GM18861 (cell line): ENCODE measurements around the gene SH3BP1.

Experiments
- ATAC-seq: cut with Tn5 transposase; IDR thresholded peaks from one replicate; pipeline ENCODE4 v1.9.1; 2021; ENCODE audit not compliant: unreplicated experiment

SH3BP1 gene

GRCh38 chr22:37658133-37659065 is 18.9 kb downstream of the SH3BP1 start, which contains the start of gene PDXP:
Gene PDXP, plus strand, starts transcription at chr22:37658723. Its CDS starts 60 bp downstream, at chr22:37658783.
- ATAC-seq = peak; percentile 70

GRCh38 chr22:37659066-37659896 is 19.8 kb downstream of the SH3BP1 start:
- peak; percentile 3 for ATAC-seq

GRCh38 chr22:37659897-37660708 is 20.6 kb downstream of the SH3BP1 start:
- no peak for ATAC-seq

- no peak for ATAC-seq
Measured at GRCh38 chr22:37660709-37661045, 21.2 kb downstream of the SH3BP1 start.

- no peak for ATAC-seq
Measured at GRCh38 chr22:37661160-37661924, 21.9 kb downstream of the SH3BP1 start.

- no peak for ATAC-seq
Measured at GRCh38 chr22:37662039-37662438, 22.6 kb downstream of the SH3BP1 start.

- ATAC-seq = no peak
Measured at GRCh38 chr22:37663521-37664140, 24.2 kb downstream of the SH3BP1 start.

- no peak for ATAC-seq
Measured at GRCh38 chr22:37664249-37665101, 25.0 kb downstream of the SH3BP1 start.

GRCh38 chr22:37665487-37665886 is 26.0 kb downstream of the SH3BP1 start:
- ATAC-seq = no peak

GRCh38 chr22:37669586-37669985 is 30.1 kb downstream of the SH3BP1 start:
- no peak for ATAC-seq

- no peak for ATAC-seq
Measured at GRCh38 chr22:37672206-37672919, 32.9 kb downstream of the SH3BP1 start.

- no peak for ATAC-seq
Measured at GRCh38 chr22:37672920-37673455, 33.5 kb downstream of the SH3BP1 start.

GRCh38 chr22:37674248-37674647 is 34.8 kb downstream of the SH3BP1 start:
- ATAC-seq = no peak

GRCh38 chr22:37674951-37675929 is 35.8 kb downstream of the SH3BP1 start, which contains the start of gene LGALS1:
Gene LGALS1, plus strand, starts transcription at chr22:37675636. Its CDS starts 67 bp downstream, at chr22:37675703.
- ATAC-seq = peak; percentile 40

GRCh38 chr22:37675930-37676735 is 36.7 kb downstream of the SH3BP1 start:
- ATAC-seq = no peak
